Activated naive CD4-positive, alpha-beta T cell treated with anti-CD3 and anti-CD28 coated beads for 36 hours (primary cell): ENCODE data around the gene IFNGR1. TPM values are rescaled to one million over a fixed set of nuclear protein-coding genes. Genes with fewer than 3 reads are reported as not detected.

Experiments
- CTCF ChIA-PET: fragments of 350-600 bp; sonication (Branson Sonifier 250); formaldehyde crosslinking; loops from one replicate; lab custom pipeline; 2021; ENCODE audit warnings: antibody characterized with exemption; lab: Charles Lee
- DNase-seq: peaks from one replicate; pipeline ENCODE4 v3.0.0-alpha.2; 2020
- H3K27ac Mint-ChIP-seq: one replicate; pipeline ENCODE4 v1.8.0; 2021; ENCODE audit warnings: mild to moderate bottlenecking, mixed read lengths
- H3K27me3 Mint-ChIP-seq: one replicate; pipeline ENCODE4 v1.8.0; 2021; ENCODE audit warnings: low read depth, mixed read lengths
- H3K36me3 Mint-ChIP-seq: one replicate; pipeline ENCODE4 v1.8.0; 2021; ENCODE audit warnings: low read depth, mixed read lengths
- H3K4me1 Mint-ChIP-seq: one replicate; pipeline ENCODE4 v1.8.0; 2021; ENCODE audit warnings: low read depth, mixed read lengths
- H3K4me3 Mint-ChIP-seq: one replicate; pipeline ENCODE4 v1.8.0; 2021; ENCODE audit warnings: mild to moderate bottlenecking, moderate library complexity, mixed read lengths
- H3K9me3 Mint-ChIP-seq: one replicate; pipeline ENCODE4 v1.8.0; 2021; ENCODE audit warnings: mixed read lengths
- intact Hi-C: fragments of 100-400 bp; cut with micrococcal nuclease; formaldehyde crosslinking; loops from one replicate; pipeline ENCODE4 v1.15.1; 2023
- total RNA-seq, 2 experiments: library from RNA; stranded (reverse); gene quantifications; one replicate each; pipeline ENCODE4 v1.2.3, GENCODE V29; 2021

IFNGR1 gene
- total RNA-seq, 2 experiments from 2014 or later, result 25.5 to 26.4 TPM

- H3K36me3 Mint-ChIP-seq, result peaks cover 6% of the 10 kb centered on the region
- no peak overlapping the region for H3K4me3 Mint-ChIP-seq
- H3K4me1 Mint-ChIP-seq, result no peaks in the 10 kb centered on the region
- no peak for DNase-seq
- no peaks in the 10 kb centered on the region for H3K27me3 Mint-ChIP-seq
- CTCF ChIA-PET, result no interaction called here
- intact Hi-C loops, result no loop called here
- no peak overlapping the region for H3K27ac Mint-ChIP-seq
- H3K9me3 Mint-ChIP-seq, result peaks cover 47% of the 10 kb centered on the region
Observed at GRCh38 chr6:137185290-137185689, 33.9 kb downstream of the IFNGR1 start.

GRCh38 chr6:137182654-137183073 is 36.5 kb downstream of the IFNGR1 start:
- intact Hi-C loops, result no loop called here
- Mint-ChIP-seq H3K27ac (no peak overlapping the region), H3K9me3 (peaks cover 40% of the 10 kb centered on the region), H3K4me3 (no peak overlapping the region), H3K4me1 (no peaks in the 10 kb centered on the region), H3K27me3 (peaks cover 5% of the 10 kb centered on the region), H3K36me3 (peaks cover 8% of the 10 kb centered on the region)
- CTCF ChIA-PET, result no interaction called here
- DNase-seq, result no peak

- CTCF ChIA-PET, result interaction anchor here (0.7 kb wide), 1 partner anchor 141 kb away, joined by 3 read pairs; no protein-coding TSS in a partner anchor
- Mint-ChIP-seq H3K4me1 (no peaks in the 10 kb centered on the region), H3K36me3 (peaks cover 8% of the 10 kb centered on the region), H3K4me3 (no peak overlapping the region), H3K9me3 (peaks cover 35% of the 10 kb centered on the region), H3K27ac (no peak overlapping the region), H3K27me3 (peaks cover 7% of the 10 kb centered on the region)
- DNase-seq, result no peak
- intact Hi-C loops, result no loop called here
Observed at GRCh38 chr6:137181891-137182653, 37.1 kb downstream of the IFNGR1 start.

GRCh38 chr6:137177611-137178010 is 41.6 kb downstream of the IFNGR1 start:
- Mint-ChIP-seq H3K36me3 (peaks cover 5% of the 10 kb centered on the region), H3K27me3 (peaks cover 7% of the 10 kb centered on the region), H3K9me3 (peaks cover 13% of the 10 kb centered on the region), H3K27ac (no peak overlapping the region), H3K4me1 (no peaks in the 10 kb centered on the region), H3K4me3 (no peak overlapping the region)
- CTCF ChIA-PET, result no interaction called here
- no peak for DNase-seq
- intact Hi-C loops, result no loop called here

GRCh38 chr6:137176729-137177128 is 42.5 kb downstream of the IFNGR1 start:
- intact Hi-C loops, result no loop called here
- H3K9me3 Mint-ChIP-seq, result peaks cover 7% of the 10 kb centered on the region
- no peak for DNase-seq
- peaks cover 5% of the 10 kb centered on the region for H3K4me1 Mint-ChIP-seq
- no peak overlapping the region for H3K4me3 Mint-ChIP-seq
- H3K27me3 Mint-ChIP-seq, result peaks cover 7% of the 10 kb centered on the region
- H3K36me3 Mint-ChIP-seq, result peaks cover 3% of the 10 kb centered on the region
- no peak overlapping the region for H3K27ac Mint-ChIP-seq
- CTCF ChIA-PET, result interaction anchor here (0.6 kb wide), 1 partner anchor 431 kb away, joined by 3 read pairs; no protein-coding TSS in a partner anchor

- no peak for DNase-seq
- Mint-ChIP-seq H3K9me3 (peaks cover 5% of the 10 kb centered on the region), H3K36me3 (peaks cover 3% of the 10 kb centered on the region), H3K4me3 (no peak overlapping the region), H3K27me3 (peaks cover 7% of the 10 kb centered on the region), H3K4me1 (peaks cover 6% of the 10 kb centered on the region), H3K27ac (no peak overlapping the region)
- CTCF ChIA-PET, result no interaction called here
- intact Hi-C loops, result loop anchor here (2.0 kb wide), 1 partner anchor 13 kb away; no protein-coding TSS in a partner anchor
Observed at GRCh38 chr6:137175868-137176245, 43.3 kb downstream of the IFNGR1 start.

GRCh38 chr6:137175157-137175867 is 43.9 kb downstream of the IFNGR1 start:
- peaks cover 3% of the 10 kb centered on the region for H3K36me3 Mint-ChIP-seq
- no peak overlapping the region for H3K27ac Mint-ChIP-seq
- peaks cover 1% of the 10 kb centered on the region for H3K9me3 Mint-ChIP-seq
- H3K4me1 Mint-ChIP-seq, result peaks cover 9% of the 10 kb centered on the region
- no peak for DNase-seq
- no peak overlapping the region for H3K4me3 Mint-ChIP-seq
- H3K27me3 Mint-ChIP-seq, result peaks cover 7% of the 10 kb centered on the region
- intact Hi-C loops, result loop anchor here (2.0 kb wide), 1 partner anchor 13 kb away; no protein-coding TSS in a partner anchor
- CTCF ChIA-PET, result interaction anchor here (1.3 kb wide), 1 partner anchor 74 kb away, joined by 3 read pairs; no protein-coding TSS in a partner anchor

GRCh38 chr6:137173501-137173900 is 45.7 kb downstream of the IFNGR1 start, which contains the start of gene IL22RA2:
Gene IL22RA2 (minus strand): TSS chr6:137173644. CDS start chr6:137161749, 11,895 bp downstream.
- CTCF ChIA-PET, result no interaction called here
- peaks cover 2% of the 10 kb centered on the region for H3K27me3 Mint-ChIP-seq
- no peak for DNase-seq
- H3K36me3 Mint-ChIP-seq, result no peaks in the 10 kb centered on the region
- H3K27ac Mint-ChIP-seq, result no peak within 1 kb of the TSS
- peaks cover 10% of the 10 kb centered on the region for H3K4me1 Mint-ChIP-seq
- H3K4me3 Mint-ChIP-seq, result no peak within 1 kb of the TSS
- H3K9me3 Mint-ChIP-seq, result no peaks in the 10 kb centered on the region
- intact Hi-C loops, result no loop called here

GRCh38 chr6:137172734-137173431 is 46.3 kb downstream of the IFNGR1 start:
- DNase-seq, result no peak
- intact Hi-C loops, result no loop called here
- no peaks in the 10 kb centered on the region for H3K36me3 Mint-ChIP-seq
- peaks cover 2% of the 10 kb centered on the region for H3K27me3 Mint-ChIP-seq
- no peak overlapping the region for H3K4me3 Mint-ChIP-seq
- CTCF ChIA-PET, result interaction anchor here (1.8 kb wide), 1 partner anchor 97 kb away, joined by 3 read pairs; no protein-coding TSS in a partner anchor
- H3K9me3 Mint-ChIP-seq, result no peaks in the 10 kb centered on the region
- H3K4me1 Mint-ChIP-seq, result peaks cover 14% of the 10 kb centered on the region
- H3K27ac Mint-ChIP-seq, result no peak overlapping the region

- CTCF ChIA-PET, result interaction anchor here (1.8 kb wide), 1 partner anchor 98 kb away, joined by 3 read pairs; no protein-coding TSS in a partner anchor
- Mint-ChIP-seq H3K27ac (peak overlapping the region; percentile 15), H3K4me3 (no peak overlapping the region), H3K27me3 (no peaks in the 10 kb centered on the region), H3K4me1 (peaks cover 19% of the 10 kb centered on the region), H3K9me3 (no peaks in the 10 kb centered on the region), H3K36me3 (no peaks in the 10 kb centered on the region)
- intact Hi-C loops, result no loop called here
- peak; percentile 16 for DNase-seq
Observed at GRCh38 chr6:137171824-137172733, 47.1 kb downstream of the IFNGR1 start.

- H3K4me1 Mint-ChIP-seq, result peaks cover 23% of the 10 kb centered on the region
- H3K27ac Mint-ChIP-seq, result no peak overlapping the region
- no peaks in the 10 kb centered on the region for H3K27me3 Mint-ChIP-seq
- DNase-seq, result no peak
- CTCF ChIA-PET, result no interaction called here
- intact Hi-C loops, result no loop called here
- no peaks in the 10 kb centered on the region for H3K36me3 Mint-ChIP-seq
- no peaks in the 10 kb centered on the region for H3K9me3 Mint-ChIP-seq
- no peak overlapping the region for H3K4me3 Mint-ChIP-seq
Observed at GRCh38 chr6:137171053-137171374, 48.2 kb downstream of the IFNGR1 start.
